Measurements from ENCODE around the gene MBNL2. TPM values are rescaled to one million over a fixed set of nuclear protein-coding genes. Genes with fewer than 3 reads are reported as not detected.

Gene MBNL2
- total RNA-seq, 2 experiments from 2014 or later: 2.7 to 7.4 TPM

GRCh38 chr13:97307118-97307881 lies 85.2 kb downstream of the MBNL2 start:
- Histone ChIP-seq H3K4me1 (ENCODE audit: insufficient read depth, low read length, poor library complexity, severe bottlenecking) (no peaks in the 10 kb centered on the region), H3K79me2 (ENCODE audit: insufficient read depth, low read depth, low read length) (no peaks in the 10 kb centered on the region), H3K4me3 (ENCODE audit: low read depth, low read length, poor library complexity, severe bottlenecking) (no peak overlapping the region), H3K4me2 (ENCODE audit: low read length) (no peak overlapping the region), H2AFZ (ENCODE audit: low read length) (no peak overlapping the region), H3K9me3 (ENCODE audit: low read length) (no peaks in the 10 kb centered on the region), H3K36me3 (ENCODE audit: insufficient read depth, low read length) (no peaks in the 10 kb centered on the region), H4K20me1 (ENCODE audit: insufficient read depth, low read length) (no peaks in the 10 kb centered on the region), H3K9me2 (ENCODE audit: insufficient read depth, low read length) (no peaks in the 10 kb centered on the region), H3K27ac (ENCODE audit: low read depth, low read length, poor library complexity, severe bottlenecking) (no peak overlapping the region)
- POLR2A ChIA-PET: interaction anchor here (0.5 kb wide), 1 partner anchor 58 kb away, joined by 3 read pairs; no protein-coding TSS in a partner anchor
- CTCF ChIA-PET (ENCODE audit: unreplicated experiment): no interaction called here
- no peak for DNase-seq (ENCODE audit: low spot score)
- no peak for TF ChIP-seq EZH2phosphoT487 (IDR thresholded peaks at IDR 0.05; ENCODE audit: borderline replicate concordance, low read depth, low read length)
- no peak for TF ChIP-seq CTCF (conservative IDR thresholded peaks at IDR 0.05; ENCODE audit: low read length)
- no TSS peak for BruUV-seq (replicated peaks)
- intact Hi-C loops (cut with micrococcal nuclease; ENCODE audit: unreplicated experiment): no loop called here

GRCh38 chr13:97307882-97308624 lies 85.9 kb downstream of the MBNL2 start:
- ChIA-PET POLR2A (no interaction called here), CTCF (ENCODE audit: unreplicated experiment) (no interaction called here)
- no peaks in the 10 kb centered on the region for H3K9me2 ChIP-seq (ENCODE audit: insufficient read depth, low read length)
- H4K20me1 ChIP-seq (ENCODE audit: insufficient read depth, low read length): no peaks in the 10 kb centered on the region
- no peaks in the 10 kb centered on the region for H3K4me1 ChIP-seq (ENCODE audit: insufficient read depth, low read length, poor library complexity, severe bottlenecking)
- no TSS peak for BruUV-seq (replicated peaks)
- no peak overlapping the region for H3K27ac ChIP-seq (ENCODE audit: low read depth, low read length, poor library complexity, severe bottlenecking)
- H3K9me3 ChIP-seq (ENCODE audit: low read length): no peaks in the 10 kb centered on the region
- no peak for DNase-seq (ENCODE audit: low spot score)
- H2AFZ ChIP-seq (ENCODE audit: low read length): no peak overlapping the region
- H3K79me2 ChIP-seq (ENCODE audit: insufficient read depth, low read depth, low read length): no peaks in the 10 kb centered on the region
- H3K36me3 ChIP-seq (ENCODE audit: insufficient read depth, low read length): no peaks in the 10 kb centered on the region
- no peak overlapping the region for H3K4me2 ChIP-seq (ENCODE audit: low read length)
- no peak overlapping the region for H3K4me3 ChIP-seq (ENCODE audit: low read depth, low read length, poor library complexity, severe bottlenecking)
- TF ChIP-seq EZH2phosphoT487 (IDR thresholded peaks at IDR 0.05; ENCODE audit: borderline replicate concordance, low read depth, low read length) (no peak), CTCF (conservative IDR thresholded peaks at IDR 0.05; ENCODE audit: low read length) (no peak)
- intact Hi-C loops (cut with micrococcal nuclease; ENCODE audit: unreplicated experiment): no loop called here

Data from OCI-LY7 (cell line).